CD4-positive, alpha-beta T cell treated with Interleukin-4 for 4 hours (primary cell): ENCODE measurements around the gene P4HA2.

ENCODE experiments used
- DNase-seq: peaks from one replicate; pipeline ENCODE4 v3.0.0-alpha.2; 2020

P4HA2 gene

GRCh38 chr5:132221781-132222648 is 5.6 kb downstream of the P4HA2 start:
- no peak for DNase-seq

GRCh38 chr5:132220491-132220890 is 7.2 kb downstream of the P4HA2 start:
- DNase-seq: no peak

- DNase-seq: no peak
These were observed 7.7 kb downstream of the P4HA2 start for GRCh38 chr5:132219981-132220380.

GRCh38 chr5:132219289-132219970 is 8.2 kb downstream of the P4HA2 start:
- no peak for DNase-seq

GRCh38 chr5:132218321-132218720 is 9.3 kb downstream of the P4HA2 start:
- no peak for DNase-seq

GRCh38 chr5:132215329-132215728 is 12.3 kb downstream of the P4HA2 start:
- DNase-seq: no peak

GRCh38 chr5:132214491-132214890 is 13.2 kb downstream of the P4HA2 start:
- DNase-seq: no peak

- DNase-seq: no peak
These were observed 14.0 kb downstream of the P4HA2 start for GRCh38 chr5:132213666-132214065.

GRCh38 chr5:132211787-132212186 is 15.9 kb downstream of the P4HA2 start:
- DNase-seq: no peak

- DNase-seq: no peak
These were observed 16.7 kb downstream of the P4HA2 start for GRCh38 chr5:132210944-132211343.

GRCh38 chr5:132209901-132210545 is 17.6 kb downstream of the P4HA2 start:
- DNase-seq: no peak

- no peak for DNase-seq
These were observed 18.5 kb downstream of the P4HA2 start for GRCh38 chr5:132209131-132209530.

- no peak for DNase-seq
These were observed 19.9 kb downstream of the P4HA2 start for GRCh38 chr5:132207778-132208177.

- DNase-seq: no peak
These were observed 20.9 kb downstream of the P4HA2 start for GRCh38 chr5:132206782-132207181.

GRCh38 chr5:132205385-132206125 is 22.1 kb downstream of the P4HA2 start:
- DNase-seq: no peak

GRCh38 chr5:132204371-132205135 is 23.1 kb downstream of the P4HA2 start:
- DNase-seq: no peak

- DNase-seq: no peak
These were observed 23.7 kb downstream of the P4HA2 start for GRCh38 chr5:132203916-132204315.

GRCh38 chr5:132203464-132203818 is 24.2 kb downstream of the P4HA2 start:
- DNase-seq: no peak

GRCh38 chr5:132202711-132203463 is 24.8 kb downstream of the P4HA2 start:
- no peak for DNase-seq

GRCh38 chr5:132199116-132199680 is 28.5 kb downstream of the P4HA2 start:
- DNase-seq: no peak

GRCh38 chr5:132198571-132198970 is 29.1 kb downstream of the P4HA2 start:
- no peak for DNase-seq
